GM12878 (cell line): ENCODE data around the gene FRMD3. TPM values are rescaled to one million over a fixed set of nuclear protein-coding genes. Genes with fewer than 3 reads are reported as not detected.

Source experiments
- ATAC-seq: fragments of 200-7000 bp; cut with Tn5 transposase; 3 replicates; pipeline ENCODE4 v1.9.1; 2020; ENCODE audit warnings: mild to moderate bottlenecking, moderate library complexity
- BruUV-seq: library from RNA; stranded (reverse); fragments of 400-500 nt; replicated peaks from 2 replicates; lab custom pipeline; 2021; lab: Mats Ljungman, UMichigan
- CTCF ChIA-PET: fragments of 300-600 bp; sonication (Branson Sonifier 250); formaldehyde crosslinking; extraction: SDS; loops from one replicate; lab custom pipeline; 2021; ENCODE audit warnings: inconsistent platforms; lab: Yijun Ruan, JAX
- POLR2A ChIA-PET: fragments of 350-600 bp; formaldehyde crosslinking; extraction: SDS; loops from one replicate; lab custom pipeline; 2021; ENCODE audit warnings: inconsistent platforms; lab: Charles Lee
- RAD21 ChIA-PET: fragments of 300-600 bp; sonication (Branson Sonifier 250); formaldehyde crosslinking; loops from one replicate; lab custom pipeline; 2023; ENCODE audit warnings: antibody characterized with exemption; ENCODE audit not compliant: unreplicated experiment; lab: Charles Lee
- SMC1A ChIA-PET: fragments of 300-600 bp; sonication (Branson Sonifier 250); formaldehyde crosslinking; loops from one replicate; lab custom pipeline; 2023; ENCODE audit not compliant: unreplicated experiment, uncharacterized antibody; lab: Charles Lee
- DNase-seq: peaks from one replicate; pipeline ENCODE4 v3.0.0-alpha.2; 2011; ENCODE audit warnings: low read depth, low spot score
- FAIRE-seq: peaks from 3 replicates; lab custom pipeline; 2011; peaks lifted over from hg19 to GRCh38; lab: Jason Lieb, UNC
- H2AFZ ChIP-seq: 2 replicates; pipeline ENCODE4 v1.6.0; 2011; ENCODE audit warnings: low read depth, low read length, control low read depth; ENCODE audit not compliant: control insufficient read depth
- H3K27ac ChIP-seq: 2 replicates; pipeline ENCODE4 v1.5.1; 2011; ENCODE audit warnings: control low read depth; ENCODE audit not compliant: control insufficient read depth, insufficient read depth
- H3K27me3 ChIP-seq, 2 experiments: replicated peaks in 1 of 2; 2 replicates each; pipeline versions ENCODE4 v1.6.0 to v1.6.1; 2011; ENCODE audit warnings: low read length in 1 of 2; ENCODE audit not compliant: control insufficient read depth in 2 of 2, insufficient read depth in 2 of 2
- H3K36me3 ChIP-seq, 2 experiments: 2 replicates each; pipeline ENCODE4 v1.5.1; 2011; ENCODE audit warnings: low read length in 1 of 2; ENCODE audit not compliant: control insufficient read depth in 2 of 2, insufficient read depth in 2 of 2
- H3K4me1 ChIP-seq: 2 replicates; pipeline ENCODE4 v1.6.1; 2011; ENCODE audit warnings: mild to moderate bottlenecking, low read length, moderate library complexity, mixed read lengths; ENCODE audit not compliant: control insufficient read depth, insufficient read depth
- H3K4me2 ChIP-seq: 2 replicates; pipeline ENCODE4 v1.6.0; 2011; ENCODE audit warnings: control low read depth; ENCODE audit not compliant: control insufficient read depth, insufficient read depth
- H3K4me3 ChIP-seq: fragments of 200-600 bp; sonication (generic); 2 replicates; pipeline ENCODE4 v1.5.1; 2016
- H3K79me2 ChIP-seq: 2 replicates; pipeline ENCODE4 v1.6.0; 2011; ENCODE audit warnings: low read length; ENCODE audit not compliant: control insufficient read depth, insufficient read depth
- H3K9ac ChIP-seq: 2 replicates; pipeline ENCODE4 v1.8.0; 2011; ENCODE audit warnings: low read length, control low read depth, mixed read lengths; ENCODE audit not compliant: control insufficient read depth, insufficient read depth
- H3K9me3 ChIP-seq: replicated peaks from 3 replicates; pipeline ENCODE4 v1.5.1; 2011; ENCODE audit warnings: mild to moderate bottlenecking, low read length; ENCODE audit not compliant: control insufficient read depth, insufficient read depth
- H4K20me1 ChIP-seq: 2 replicates; pipeline ENCODE4 v1.6.0; 2011; ENCODE audit not compliant: control insufficient read depth, insufficient read depth
- CEBPB ChIP-seq, 2 experiments: fragments of 150-350 bp in 1 of 2; IDR thresholded peaks; 2 replicates each; pipeline ENCODE4 v1.6.1; 2012 to 2014; ENCODE audit warnings: low read depth in 2 of 2, low read length in 2 of 2, borderline replicate concordance in 1 of 2, inconsistent platforms in 1 of 2
- GABPA ChIP-seq: IDR thresholded peaks from 2 replicates; pipeline ENCODE4 v1.6.1; 2014; ENCODE audit warnings: antibody characterized with exemption, low read depth, mild to moderate bottlenecking, inconsistent platforms
- IKZF2 ChIP-seq, 2 experiments: fragments of 450-650 bp; IDR thresholded peaks; 2 replicates each; pipeline ENCODE4 v1.6.1; 2017; ENCODE audit warnings: mild to moderate bottlenecking in 2 of 2, moderate library complexity in 2 of 2
- IRF5 ChIP-seq: fragments of 450-650 bp; IDR thresholded peaks from 2 replicates; pipeline ENCODE4 v1.6.1; 2017; ENCODE audit warnings: borderline replicate concordance
- NBN ChIP-seq: fragments of 450-650 bp; IDR thresholded peaks from 2 replicates; pipeline ENCODE4 v1.6.1; 2016
- NR2C1 ChIP-seq: fragments of 450-650 bp; IDR thresholded peaks from 2 replicates; pipeline ENCODE4 v1.6.1; 2017; ENCODE audit warnings: antibody characterized with exemption, mild to moderate bottlenecking, moderate library complexity
- PAX5 ChIP-seq: IDR thresholded peaks from 2 replicates; pipeline ENCODE4 v1.6.1; 2011; ENCODE audit warnings: low read depth, low read length, borderline replicate concordance
- RUNX3 ChIP-seq: IDR thresholded peaks from 2 replicates; pipeline ENCODE4 v1.6.1; 2012; ENCODE audit warnings: low read length, inconsistent platforms
- TARDBP ChIP-seq: IDR thresholded peaks from 2 replicates; pipeline ENCODE4 v1.6.1; 2016; ENCODE audit warnings: borderline replicate concordance
- ZBED1 ChIP-seq: IDR thresholded peaks from 2 replicates; pipeline ENCODE4 v1.6.1; 2016; ENCODE audit warnings: borderline replicate concordance
- ZNF217 ChIP-seq: fragments of 450-650 bp; IDR thresholded peaks from 2 replicates; pipeline ENCODE4 v1.6.1; 2017; ENCODE audit warnings: antibody characterized with exemption, mild to moderate bottlenecking
- ZNF384 ChIP-seq: IDR thresholded peaks from 2 replicates; pipeline ENCODE4 v1.6.1; 2012; ENCODE audit warnings: low read depth, mild to moderate bottlenecking, low read length, improper control_type of control experiment, borderline replicate concordance
- ZNF622 ChIP-seq: fragments of 450-650 bp; IDR thresholded peaks from 2 replicates; pipeline ENCODE4 v1.6.1; 2017; ENCODE audit warnings: mild to moderate bottlenecking, inconsistent platforms
- ZSCAN29 ChIP-seq: fragments of 450-650 bp; IDR thresholded peaks from 2 replicates; pipeline ENCODE4 v1.6.1; 2017; ENCODE audit warnings: mild to moderate bottlenecking, moderate library complexity
- WGBS: methylation state at CpG from one replicate; pipeline ENCODE4 v1.1.6; 2016; ENCODE audit warnings: low lambda C conversion rate; ENCODE audit not compliant: insufficient replicate concordance, insufficient coverage; ENCODE audit errors: missing lambda C conversion rate; 5-methylcytosine and 5-hydroxymethylcytosine counted together
- in situ Hi-C: fragments of 300-500 bp; cut with MboI; formaldehyde crosslinking; loops from 9 replicates; pipeline ENCODE4 v1.14.3; 2018; ENCODE audit warnings: mixed read lengths
- intact Hi-C: fragments of 100-400 bp; cut with micrococcal nuclease; formaldehyde crosslinking; loops from one replicate; pipeline ENCODE4 v1.14.2; 2022; ENCODE audit not compliant: unreplicated experiment
- polyA plus RNA-seq, 11 experiments: library from polyadenylated mRNA; depleted of rRNA in 4 of 11; unstranded in 6 of 11; stranded (reverse) in 5 of 11; fragments of >200 nt; fragmentation: Nextera tagmentation in 4 of 11; fragmentation: Illumina TruSeq in 1 of 11; extraction: Ambion mirVana in 4 of 11; extraction: Trizol in 1 of 11; gene quantifications; 1 replicate in 1 of 11; 2 replicates in 10 of 11; pipeline versions ENCODE4 v1.2.1 to v1.2.3, GENCODE V29; 2011 to 2016; ENCODE audit warnings: inconsistent platforms in 2 of 11, missing spikeins in 2 of 11, low read depth in 1 of 11
- total RNA-seq, 4 experiments: library from RNA; depleted of rRNA in 3 of 4; stranded (reverse); fragments of >200 nt in 3 of 4; fragmentation: Illumina TruSeq in 1 of 4; extraction: Trizol in 1 of 4; gene quantifications; 2 replicates each; pipeline versions ENCODE4 v1.2.1 to v1.2.3, GENCODE V29; 2013 to 2021
- TF ChIP-seq, protein P1 (sequence below): fragments of 450-650 bp; IDR thresholded peaks from 2 replicates; pipeline ENCODE4 v1.6.1; 2017; ENCODE audit warnings: low read depth, mild to moderate bottlenecking, moderate library complexity
- TF ChIP-seq, protein P2 (sequence below): IDR thresholded peaks from 2 replicates; pipeline ENCODE4 v1.6.1; 2011; ENCODE audit warnings: borderline replicate concordance, low read depth, mild to moderate bottlenecking, moderate library complexity, mixed read lengths, low read length; ENCODE audit not compliant: insufficient read depth; ENCODE audit errors: extremely low read length

Gene FRMD3
- total and polyA plus RNA-seq, 10 of the 15 experiments (the other 5 are each of a cell fraction or from before 2014, with no cell fraction given) = 0.04 to 0.68 (median 0.21) TPM; not detected in 1

- Histone ChIP-seq H3K27me3 (no peaks in the 10 kb centered on the region), H3K9ac (no peak overlapping the region), H2AFZ (no peak overlapping the region), H3K36me3 (no peaks in the 10 kb centered on the region), H3K27ac (no peak overlapping the region), H4K20me1 (no peaks in the 10 kb centered on the region)
- intact Hi-C loops = no loop called here
- ChIA-PET POLR2A (no interaction called here), CTCF (interaction anchor here (0.9 kb wide), 1 partner anchor 253 kb away, joined by 3 read pairs; no protein-coding TSS in a partner anchor)
- BruUV-seq = no TSS peak
- no peak for ATAC-seq
- TF ChIP-seq CEBPB (IDR thresholded peaks at IDR 0.05; ENCODE audit: borderline replicate concordance in 1 of 2, low read depth in 2 of 2, low read length in 2 of 2) (no peak), RUNX3 (no peak), NBN (no peak), NR2C1 (no peak), ZNF622 (no peak), ZNF384 (no peak), PAX5 (no peak), ZSCAN29 (no peak), ZNF217 (no peak), ZBED1 (no peak), IKZF2 (IDR thresholded peaks at IDR 0.05) (no peak), IRF5 (no peak), TARDBP (no peak), GABPA (no peak)
- TF ChIP-seq, protein P1, sequence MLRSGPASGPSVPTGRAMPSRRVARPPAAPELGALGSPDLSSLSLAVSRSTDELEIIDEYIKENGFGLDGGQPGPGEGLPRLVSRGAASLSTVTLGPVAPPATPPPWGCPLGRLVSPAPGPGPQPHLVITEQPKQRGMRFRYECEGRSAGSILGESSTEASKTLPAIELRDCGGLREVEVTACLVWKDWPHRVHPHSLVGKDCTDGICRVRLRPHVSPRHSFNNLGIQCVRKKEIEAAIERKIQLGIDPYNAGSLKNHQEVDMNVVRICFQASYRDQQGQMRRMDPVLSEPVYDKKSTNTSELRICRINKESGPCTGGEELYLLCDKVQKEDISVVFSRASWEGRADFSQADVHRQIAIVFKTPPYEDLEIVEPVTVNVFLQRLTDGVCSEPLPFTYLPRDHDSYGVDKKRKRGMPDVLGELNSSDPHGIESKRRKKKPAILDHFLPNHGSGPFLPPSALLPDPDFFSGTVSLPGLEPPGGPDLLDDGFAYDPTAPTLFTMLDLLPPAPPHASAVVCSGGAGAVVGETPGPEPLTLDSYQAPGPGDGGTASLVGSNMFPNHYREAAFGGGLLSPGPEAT = no peak
- TF ChIP-seq, protein P2, sequence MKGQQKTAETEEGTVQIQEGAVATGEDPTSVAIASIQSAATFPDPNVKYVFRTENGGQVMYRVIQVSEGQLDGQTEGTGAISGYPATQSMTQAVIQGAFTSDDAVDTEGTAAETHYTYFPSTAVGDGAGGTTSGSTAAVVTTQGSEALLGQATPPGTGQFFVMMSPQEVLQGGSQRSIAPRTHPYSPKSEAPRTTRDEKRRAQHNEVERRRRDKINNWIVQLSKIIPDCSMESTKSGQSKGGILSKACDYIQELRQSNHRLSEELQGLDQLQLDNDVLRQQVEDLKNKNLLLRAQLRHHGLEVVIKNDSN = no peak
- TF ChIP-seq, all 136 proteins: peak for 0
- no peak for FAIRE-seq
- WGBS = 0% methylated on average over 5 of the region's 5 CpGs
- Histone ChIP-seq H3K4me1 (no peaks in the 10 kb centered on the region), H3K4me3 (no peak overlapping the region), H3K4me2 (no peak overlapping the region), H3K9me3 (no peaks in the 10 kb centered on the region), H3K79me2 (no peaks in the 10 kb centered on the region)
- no peak for DNase-seq
- ChIA-PET SMC1A (interaction anchor here (1.4 kb wide), 1 partner anchor 8 kb away, joined by 4 read pairs; no protein-coding TSS in a partner anchor), RAD21 (interaction anchor here (0.6 kb wide), 1 partner anchor 51 kb away, joined by 3 read pairs; no protein-coding TSS in a partner anchor)
- in situ Hi-C loops = no loop called here
Measured at GRCh38 chr9:83290692-83291091, 247.5 kb downstream of the FRMD3 start.
